ENCODE data around the gene CRYZL1.
"Not testable (repeated sequence)": the region's sequence is repeated elsewhere in the genome, so short reads cannot be mapped to it uniquely, and the experiment has no call there.

Gene CRYZL1

DNA sequence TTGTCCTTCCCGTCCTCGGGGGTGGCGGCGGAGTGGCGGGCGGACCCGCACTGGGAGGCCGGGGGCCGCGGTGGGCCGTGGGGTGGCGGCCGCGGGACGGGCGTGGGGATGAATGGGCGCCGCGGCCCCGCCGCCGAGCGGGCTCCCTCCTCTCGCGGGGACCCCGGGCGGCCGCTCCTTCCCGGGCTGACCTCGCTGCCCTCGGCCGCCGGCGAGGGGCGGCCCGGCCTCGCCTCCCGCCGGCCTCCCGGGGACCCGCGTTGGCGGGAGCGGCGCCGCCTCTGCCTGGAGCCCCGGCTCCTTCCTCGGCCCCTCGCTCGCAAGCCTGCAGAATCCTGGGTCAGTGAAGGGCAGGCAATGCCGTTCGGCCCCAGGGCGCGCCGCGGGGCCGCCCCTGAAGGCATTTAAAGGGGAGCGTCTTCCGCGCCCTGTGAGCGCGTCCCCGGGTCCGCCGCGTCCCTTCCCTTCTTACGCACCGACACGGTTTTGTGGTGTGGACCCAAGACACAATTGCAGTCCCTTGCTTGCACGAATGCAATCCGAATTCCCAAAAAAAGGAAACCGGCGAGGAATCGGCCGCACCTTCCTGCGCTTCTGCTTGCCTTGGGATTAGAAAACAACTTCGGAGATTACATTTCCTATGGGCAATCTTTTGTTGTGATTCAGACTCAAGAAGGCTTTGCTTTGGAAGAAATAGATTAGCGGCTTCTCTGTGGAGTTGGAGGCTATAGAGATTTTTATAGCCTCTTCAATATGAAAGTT, 1.5 kb upstream of the CRYZL1 start:
- in situ Hi-C loops (cut with MboI; ENCODE audit: low pct_unique_long_range_greater_than_20kb, low sequenced_read_pairs) = no loop called here
- peak; percentile 41 for DNase-seq

DNA sequence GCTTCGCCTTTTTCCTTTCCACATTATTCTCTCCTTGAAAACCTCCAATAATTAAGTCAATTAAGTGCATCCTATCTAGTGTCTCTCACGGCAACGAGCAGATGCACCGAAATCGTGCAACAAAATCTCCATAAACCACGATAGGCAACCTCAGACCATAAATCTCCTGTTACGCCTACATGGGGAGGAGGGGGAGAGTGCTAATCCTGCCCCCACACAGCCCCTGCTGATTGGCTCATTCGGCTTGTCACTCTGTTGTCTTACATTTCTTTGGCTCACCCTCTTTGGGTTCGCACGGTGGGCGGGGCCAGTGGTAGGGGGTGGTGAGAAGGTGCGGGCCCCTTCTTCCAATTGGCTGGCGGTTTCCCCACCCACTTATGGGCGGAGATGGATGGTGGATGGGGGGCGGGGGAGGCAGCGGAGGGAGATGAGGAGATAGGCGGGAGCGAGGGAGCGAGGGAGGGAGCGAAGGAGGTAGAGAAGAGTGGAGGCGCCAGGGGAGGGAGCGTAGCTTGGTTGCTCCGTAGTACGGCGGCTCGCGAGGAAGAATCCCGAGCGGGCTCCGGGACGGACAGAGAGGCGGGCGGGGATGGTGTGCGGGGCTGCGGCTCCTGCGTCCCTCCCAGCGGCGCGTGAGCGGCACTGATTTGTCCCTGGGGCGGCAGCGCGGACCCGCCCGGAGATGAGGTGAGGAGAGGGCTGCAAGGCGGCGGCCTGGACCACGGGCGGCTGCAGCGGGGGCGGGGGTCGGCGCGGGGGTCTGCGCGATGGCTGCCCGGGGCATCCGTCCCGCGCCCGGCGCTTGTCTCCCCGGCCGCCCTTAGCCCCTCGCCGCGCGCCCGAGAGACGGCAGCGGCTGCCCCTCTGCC, 720 bp upstream of the CRYZL1 start, which contains the start of gene ITSN1:
Gene ITSN1, plus strand, starts transcription at position 475 of the 869 bp plus-strand sequence. CDS start 76,328 bp downstream, outside the sequence.
- in situ Hi-C loops (cut with MboI; ENCODE audit: low pct_unique_long_range_greater_than_20kb, low sequenced_read_pairs) = no loop called here
- DNase-seq = peak; percentile 99

DNA sequence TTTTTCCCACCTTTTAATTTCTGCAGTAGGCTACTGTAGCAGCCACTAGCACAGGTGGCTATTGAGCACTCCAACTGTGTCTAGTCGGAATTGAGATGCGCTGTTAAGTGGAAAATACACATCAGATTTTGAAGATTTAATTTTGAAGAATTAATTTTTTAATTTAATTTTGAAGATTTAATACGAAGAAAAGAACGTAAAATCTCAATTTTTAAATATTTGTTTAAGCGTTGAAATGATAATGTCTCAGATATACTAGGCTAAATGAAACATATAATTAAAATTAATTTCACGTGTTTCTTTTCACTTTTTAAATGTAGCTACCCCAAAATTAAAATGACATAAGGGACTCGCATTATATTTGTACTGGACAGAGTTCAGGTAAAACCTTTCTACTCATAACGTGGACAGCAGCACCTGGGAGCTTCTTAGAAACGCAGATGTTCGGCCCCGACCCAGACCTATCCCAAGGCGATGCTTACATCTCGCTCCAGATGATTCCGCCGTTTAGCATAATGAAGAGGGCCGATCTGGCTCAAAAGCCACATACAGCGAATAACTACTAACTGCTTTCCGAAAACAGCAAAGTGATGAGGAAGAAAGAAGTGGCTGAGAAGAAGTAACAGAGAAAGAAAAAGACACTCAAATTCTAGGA, 717 bp downstream of the CRYZL1 start:
- in situ Hi-C loops (cut with MboI; ENCODE audit: low pct_unique_long_range_greater_than_20kb, low sequenced_read_pairs) = no loop called here
- DNase-seq = no peak

DNA sequence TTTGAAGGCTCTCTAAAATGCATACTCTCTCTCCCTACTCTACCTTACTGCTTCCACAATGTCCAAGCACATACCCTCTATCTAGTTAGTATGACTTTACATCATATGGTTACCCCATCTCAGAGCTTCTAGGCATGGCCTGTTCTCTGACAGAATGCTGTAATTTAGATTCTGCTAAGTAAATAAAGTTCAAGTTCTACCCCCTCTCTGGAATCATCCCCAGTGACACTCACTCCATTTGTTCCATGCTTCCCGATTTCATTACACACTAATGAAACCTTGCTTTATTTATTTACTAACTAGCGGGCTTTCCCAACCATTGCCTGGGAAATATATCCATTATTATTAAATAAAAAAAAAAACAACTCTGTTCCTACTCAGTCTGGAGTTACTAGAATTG, 7.3 kb downstream of the CRYZL1 start:
- in situ Hi-C loops (cut with MboI; ENCODE audit: low pct_unique_long_range_greater_than_20kb, low sequenced_read_pairs) = no loop called here
- DNase-seq = no peak

DNA sequence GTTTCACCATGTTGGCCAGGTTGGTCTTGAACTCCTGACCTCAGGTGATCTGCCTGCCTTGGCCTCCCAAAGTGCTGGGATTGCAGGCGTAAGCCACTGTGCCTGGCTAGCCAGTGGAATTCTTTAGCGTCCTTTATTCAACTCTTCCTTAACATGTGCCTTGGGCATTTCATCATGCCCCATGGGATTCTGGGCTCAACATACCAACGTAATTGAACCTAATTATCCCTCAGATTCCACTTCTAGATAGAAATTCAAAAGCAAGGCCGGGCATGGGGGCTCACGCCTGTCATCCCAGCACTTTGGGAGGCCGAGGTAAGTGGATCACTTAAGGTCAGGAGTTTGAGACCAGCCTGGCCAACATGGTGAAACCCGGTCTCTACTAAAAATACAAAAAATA, 15.4 kb downstream of the CRYZL1 start:
- in situ Hi-C loops (cut with MboI; ENCODE audit: low pct_unique_long_range_greater_than_20kb, low sequenced_read_pairs) = not testable (repeated sequence)

DNA sequence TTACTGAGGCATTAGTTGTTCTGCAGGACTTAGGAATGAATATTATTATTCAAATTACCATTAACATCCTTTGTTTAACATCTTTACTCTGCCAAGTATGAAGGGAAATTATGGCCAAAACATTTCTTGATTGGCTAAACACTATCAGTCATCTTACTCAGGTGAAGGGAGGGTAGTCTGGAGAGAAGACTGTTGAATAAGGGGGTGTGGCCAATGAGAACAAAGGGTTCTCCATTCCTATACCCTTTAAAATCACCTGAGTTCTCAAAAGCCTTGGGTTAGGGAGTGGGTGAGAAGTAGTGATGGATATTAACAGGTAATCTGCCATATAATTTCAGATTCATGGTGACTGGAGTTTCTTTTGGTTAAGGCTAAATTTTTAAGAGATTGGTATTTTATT, 19.3 kb downstream of the CRYZL1 start:
- in situ Hi-C loops (cut with MboI; ENCODE audit: low pct_unique_long_range_greater_than_20kb, low sequenced_read_pairs) = no loop called here
- no peak for DNase-seq

More for the DNA sequence above, 15.4 kb downstream of the CRYZL1 start:
- not testable (repeated sequence) for DNase-seq

DNA sequence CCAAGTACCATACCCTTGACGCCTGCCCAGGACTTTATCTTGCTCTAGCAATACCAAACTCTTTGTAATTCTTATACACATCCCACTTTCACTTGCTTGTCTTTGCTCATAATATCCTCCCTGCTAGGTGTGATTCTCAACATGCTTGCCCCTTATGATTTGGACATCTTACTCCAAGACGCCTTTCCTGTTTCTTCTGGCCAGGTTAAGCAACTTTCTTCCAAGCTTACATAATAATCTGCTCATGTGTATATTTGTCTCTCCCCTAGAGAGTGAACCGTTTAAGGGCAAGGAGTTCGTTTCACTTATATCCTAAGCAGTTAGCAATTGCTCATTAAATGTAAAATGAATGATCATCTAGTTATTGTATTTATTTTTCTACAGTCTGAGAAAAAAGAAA, 21.8 kb downstream of the CRYZL1 start:
- no peak for DNase-seq
- in situ Hi-C loops (cut with MboI; ENCODE audit: low pct_unique_long_range_greater_than_20kb, low sequenced_read_pairs) = no loop called here

DNA sequence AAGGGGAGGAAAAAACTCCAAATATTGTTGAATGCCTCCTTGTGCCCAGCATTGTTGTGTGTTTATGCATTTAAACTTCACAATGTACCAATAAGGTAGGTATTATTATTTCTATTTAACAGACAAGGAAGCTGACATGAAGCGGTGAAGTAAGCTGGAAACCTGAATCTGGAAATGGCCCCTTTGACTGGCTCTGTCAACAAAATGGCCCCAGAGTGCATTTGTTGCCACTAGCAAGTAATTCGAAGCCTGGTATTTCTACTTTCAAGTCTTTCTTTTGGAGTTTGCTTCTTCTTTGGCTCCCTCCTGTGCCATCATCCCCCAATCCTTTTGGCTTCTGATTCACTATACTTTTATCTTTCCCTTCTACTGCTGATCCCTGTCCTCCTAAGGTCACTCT, 23.1 kb downstream of the CRYZL1 start:
- in situ Hi-C loops (cut with MboI; ENCODE audit: low pct_unique_long_range_greater_than_20kb, low sequenced_read_pairs) = no loop called here
- DNase-seq = no peak

DNA sequence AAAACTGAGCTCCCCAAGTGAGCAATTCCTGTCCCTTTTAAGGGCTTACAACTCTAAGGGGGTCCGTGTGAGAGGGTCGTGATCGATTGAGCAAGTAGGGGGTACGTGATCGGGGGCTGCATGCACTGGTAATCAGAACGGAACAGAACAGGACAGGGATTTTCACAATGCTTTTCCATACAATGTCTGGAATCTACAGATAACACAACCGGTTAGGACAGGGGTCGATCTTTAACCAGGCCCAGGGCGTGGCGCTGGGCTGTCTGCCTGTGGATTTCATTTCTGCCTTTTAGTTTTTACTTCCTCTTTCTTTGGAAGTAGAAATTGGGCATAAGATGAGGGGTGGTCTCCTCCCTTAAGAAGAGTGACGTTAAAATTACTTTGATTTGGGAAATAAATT, 24.0 kb downstream of the CRYZL1 start:
- in situ Hi-C loops (cut with MboI; ENCODE audit: low pct_unique_long_range_greater_than_20kb, low sequenced_read_pairs) = not testable (repeated sequence)
- peak; percentile 18 for DNase-seq

DNA sequence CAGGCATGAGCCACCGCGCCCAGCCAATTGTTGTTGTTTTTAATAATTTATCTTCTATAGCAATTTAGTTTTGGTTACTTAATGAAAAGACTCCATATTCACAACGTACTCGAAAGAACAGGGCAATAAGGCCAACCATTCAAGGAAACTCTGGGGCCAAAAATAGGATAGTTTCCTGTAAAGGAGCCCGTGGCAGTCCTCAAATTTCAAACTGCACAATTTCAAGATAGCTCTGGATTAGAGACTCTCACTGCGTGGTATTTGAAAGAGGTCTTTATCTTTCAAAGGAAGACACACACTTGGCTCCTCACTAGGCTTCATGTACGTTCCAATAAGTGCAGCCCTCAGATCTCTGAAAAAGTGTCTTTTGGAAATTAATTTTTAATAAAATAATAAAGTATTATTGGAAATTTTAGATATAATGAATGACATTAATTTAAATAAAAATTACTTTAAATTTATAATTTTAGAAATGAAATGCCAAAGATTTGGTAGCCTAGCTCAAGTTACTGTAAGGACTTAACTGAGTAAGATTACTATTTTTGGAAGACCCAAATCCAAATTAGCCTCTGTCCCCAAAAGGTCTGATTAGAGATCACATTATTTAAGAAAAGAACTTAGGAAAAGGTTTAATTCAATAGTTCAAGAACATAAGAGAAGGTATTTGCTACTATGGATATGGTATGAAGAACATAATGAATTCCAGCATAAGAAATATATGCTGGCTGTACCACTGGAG, 30.4 kb downstream of the CRYZL1 start:
- in situ Hi-C loops (cut with MboI; ENCODE audit: low pct_unique_long_range_greater_than_20kb, low sequenced_read_pairs) = no loop called here
- no peak for DNase-seq

DNA sequence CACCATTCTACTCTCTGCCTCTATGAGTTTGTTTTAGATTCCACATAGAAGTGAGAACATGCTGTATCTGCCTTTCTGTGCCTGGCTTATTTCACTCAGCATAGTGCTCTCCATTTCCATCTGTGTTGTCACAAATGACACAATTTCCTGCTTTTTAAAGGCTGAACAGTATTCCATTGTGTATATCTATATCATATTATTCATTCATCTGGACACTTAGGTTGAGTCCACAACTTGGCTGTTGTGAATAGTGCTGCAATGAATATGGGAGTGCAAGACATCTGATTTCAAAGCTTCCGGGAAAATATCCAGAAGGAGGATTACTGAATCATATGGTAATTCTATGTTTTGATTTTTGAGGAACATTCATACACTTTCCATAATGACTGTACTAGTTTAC, 33.0 kb downstream of the CRYZL1 start:
- no peak for DNase-seq
- in situ Hi-C loops (cut with MboI; ENCODE audit: low pct_unique_long_range_greater_than_20kb, low sequenced_read_pairs) = no loop called here

DNA sequence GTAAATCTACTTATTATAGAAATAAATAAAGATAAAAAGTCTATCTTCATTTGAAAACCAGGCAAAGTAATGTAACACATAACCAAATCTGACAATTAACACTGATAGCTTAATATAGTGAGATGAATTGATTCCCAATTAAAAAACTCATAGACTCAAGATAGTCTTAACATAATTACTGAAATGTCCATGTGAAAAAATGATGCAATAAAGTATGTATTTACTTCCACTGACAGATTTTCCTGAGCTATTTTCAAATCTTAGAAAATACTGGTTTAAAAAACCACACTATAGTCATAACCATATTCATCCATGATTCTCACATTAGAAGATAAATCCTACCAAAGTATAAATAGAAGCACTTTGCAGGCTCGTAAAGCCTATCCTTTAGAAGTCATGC, 43.5 kb downstream of the CRYZL1 start:
- no peak for DNase-seq
- in situ Hi-C loops (cut with MboI; ENCODE audit: low pct_unique_long_range_greater_than_20kb, low sequenced_read_pairs) = no loop called here

DNA sequence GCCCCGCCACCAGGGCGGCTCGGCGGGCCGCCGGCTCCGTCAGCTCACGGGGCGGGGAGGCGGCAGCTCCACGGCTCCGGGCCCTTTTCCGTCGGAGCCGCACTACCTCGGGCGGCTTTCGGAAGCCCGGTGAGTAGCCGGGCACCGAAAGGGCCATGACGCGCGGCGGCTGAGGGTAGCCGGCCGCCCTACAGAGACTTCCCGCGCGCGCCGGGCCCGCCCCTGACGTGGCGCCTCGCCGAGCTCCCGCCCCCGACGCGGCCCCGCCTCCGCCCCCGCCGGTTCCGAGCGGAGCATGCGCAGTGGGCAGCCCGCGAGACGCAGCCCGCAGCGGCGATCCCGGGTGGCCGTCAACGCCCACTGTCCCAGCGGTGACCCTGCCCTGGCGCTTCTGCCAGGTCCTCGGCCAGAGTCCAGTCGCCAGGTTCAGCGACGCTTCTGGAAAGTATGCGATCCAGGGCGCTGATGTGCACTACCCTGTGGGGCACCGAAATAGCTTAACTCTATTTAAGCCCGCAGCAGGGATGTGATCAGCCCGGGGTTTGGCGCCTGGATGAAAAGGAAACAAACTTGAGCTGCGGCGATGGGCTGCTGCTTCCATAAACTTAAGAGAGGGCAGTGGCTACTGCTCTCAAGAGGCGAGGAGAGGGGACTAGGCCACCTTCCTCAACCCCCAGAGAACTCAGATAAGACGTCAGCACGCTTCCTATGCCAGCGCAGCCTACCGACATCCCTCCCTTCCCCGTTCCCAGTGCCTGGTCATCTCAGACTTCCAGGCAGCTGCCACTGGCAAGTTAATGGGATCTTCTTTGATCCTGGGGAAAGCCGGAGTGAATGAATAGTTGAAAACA, 52.8 kb downstream of the CRYZL1 start, which contains the start of gene DONSON:
Gene DONSON, minus strand, starts transcription at position 200 of the 851 bp plus-strand sequence. Its CDS starts 43 bp downstream, at position 157.
- DNase-seq = peak; percentile 79
- in situ Hi-C loops (cut with MboI; ENCODE audit: low pct_unique_long_range_greater_than_20kb, low sequenced_read_pairs) = no loop called here

DNA sequence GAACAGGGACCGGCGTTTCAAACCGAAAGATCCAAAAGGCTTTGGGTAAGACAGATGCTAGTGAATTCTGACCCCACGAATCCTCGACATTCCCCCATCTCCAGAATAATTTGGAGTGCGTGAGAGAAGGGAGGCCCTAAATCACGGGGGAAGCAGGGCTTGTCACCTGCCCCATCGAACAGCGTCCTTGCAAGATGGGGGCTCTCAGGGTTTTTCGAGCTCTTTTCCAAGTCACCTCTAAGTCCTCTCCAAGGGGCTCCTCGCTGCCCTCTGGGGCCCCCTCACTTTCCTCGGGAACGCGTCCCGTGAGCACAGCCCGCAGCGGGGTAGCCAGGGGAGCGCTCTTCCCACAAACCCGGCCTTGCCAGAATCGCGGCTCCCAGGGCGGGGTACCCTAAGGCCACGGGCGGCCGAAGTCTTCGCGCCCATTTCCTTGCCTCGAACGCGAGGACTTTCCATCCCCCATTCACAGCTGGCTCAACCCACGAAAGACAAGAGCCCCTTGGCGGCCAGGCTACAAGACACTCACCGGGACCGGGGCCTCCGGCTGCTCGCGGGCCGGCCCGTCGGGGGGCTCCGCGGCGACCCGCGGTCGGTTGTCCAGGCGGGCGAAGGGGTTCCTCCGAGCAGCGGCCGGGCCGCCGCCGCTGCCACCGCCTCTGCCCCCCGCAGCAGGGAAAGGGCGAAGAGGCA, 53.6 kb downstream of the CRYZL1 start:
- in situ Hi-C loops (cut with MboI; ENCODE audit: low pct_unique_long_range_greater_than_20kb, low sequenced_read_pairs) = no loop called here
- peak; percentile 53 for DNase-seq

DNA sequence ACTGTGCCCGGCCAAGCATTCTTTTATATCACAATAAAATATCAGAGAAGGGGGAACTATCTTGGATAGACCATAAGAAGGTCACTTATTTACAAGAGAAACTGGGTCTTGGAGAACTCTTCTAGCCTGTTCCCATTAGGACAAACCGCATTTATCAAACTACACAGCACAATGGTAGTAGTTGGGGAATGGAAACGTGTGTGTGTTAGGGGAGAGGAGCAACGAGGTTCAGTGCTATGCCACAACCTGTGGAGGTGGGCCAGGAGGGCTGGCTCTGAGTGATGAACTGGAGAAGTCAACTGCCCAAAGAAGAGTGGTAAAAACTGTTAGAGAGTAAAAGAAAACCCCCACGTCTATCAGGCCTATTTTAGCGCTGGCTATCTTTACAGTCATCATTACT, 54.6 kb downstream of the CRYZL1 start:
- in situ Hi-C loops (cut with MboI; ENCODE audit: low pct_unique_long_range_greater_than_20kb, low sequenced_read_pairs) = no loop called here
- no peak for DNase-seq

DNA sequence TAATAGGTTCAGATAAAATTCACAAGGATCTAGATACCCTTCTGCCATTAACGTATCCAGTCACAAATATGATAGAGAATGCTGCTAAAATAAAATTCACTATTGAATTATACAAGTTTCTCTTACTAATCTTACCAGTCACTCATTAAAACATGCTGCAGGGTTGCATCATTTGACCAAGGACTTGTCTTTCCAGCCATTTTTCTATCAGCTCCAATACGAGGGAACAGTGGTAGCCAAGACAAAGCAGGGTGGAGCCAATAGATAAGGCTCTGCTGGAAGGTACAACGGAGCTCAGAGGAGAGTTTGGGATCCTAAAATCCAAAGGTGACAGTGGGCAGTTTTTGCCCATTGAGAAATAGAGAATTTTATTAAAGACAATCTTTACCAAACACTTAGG, 57.1 kb downstream of the CRYZL1 start:
- in situ Hi-C loops (cut with MboI; ENCODE audit: low pct_unique_long_range_greater_than_20kb, low sequenced_read_pairs) = no loop called here

DNA sequence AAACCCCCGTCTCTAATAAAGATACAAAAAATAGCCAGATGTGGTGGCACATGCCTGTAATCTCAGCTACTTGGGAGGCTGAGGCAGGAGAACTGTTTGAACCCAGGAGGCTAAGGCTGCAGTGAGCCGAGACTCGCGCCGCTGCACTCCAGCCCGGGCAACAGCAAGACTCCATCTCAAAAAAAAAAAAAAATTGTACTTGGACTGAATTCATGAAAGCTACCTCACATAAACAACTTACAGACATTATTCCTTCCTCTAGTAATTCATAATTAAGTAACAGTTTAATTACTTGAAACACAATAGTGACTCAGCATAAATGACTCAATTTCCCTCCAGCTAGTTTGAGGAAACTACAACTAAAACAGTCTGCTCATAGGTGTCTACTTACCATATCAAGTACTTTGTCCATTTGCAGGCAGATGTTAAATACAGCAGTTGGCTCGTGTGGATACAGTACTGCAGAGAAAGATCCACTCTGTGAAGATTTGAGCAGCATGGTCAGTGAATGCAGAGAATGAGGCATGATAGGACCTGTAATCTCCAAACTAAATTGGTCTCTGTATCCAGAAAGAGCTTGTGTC, 62.5 kb downstream of the CRYZL1 start:
- no peak for DNase-seq
- in situ Hi-C loops (cut with MboI; ENCODE audit: low pct_unique_long_range_greater_than_20kb, low sequenced_read_pairs) = no loop called here

More for the DNA sequence above, 57.1 kb downstream of the CRYZL1 start:
- DNase-seq = no peak
